ENCODE results near the gene SLC2A6. TPM values are rescaled to one million over a fixed set of nuclear protein-coding genes. Genes with fewer than 3 reads are reported as not detected.

The SLC2A6 gene
- total and polyA plus RNA-seq, 8 donors = 1.9 to 22.4 (median 2.9) TPM

- peaks cover 0 to 8% of the 10 kb centered on the region in 2 donors for H3K4me1 ChIP-seq
- H3K4me3 ChIP-seq = no peak overlapping the region
- H3K9me3 ChIP-seq = no peaks in the 10 kb centered on the region
- H3K27me3 ChIP-seq = peaks cover 0 to 13% of the 10 kb centered on the region in 2 donors
- no peaks in the 10 kb centered on the region for H3K36me3 ChIP-seq
- no peak overlapping the region for H3K27ac ChIP-seq
- peak in 2 of 4 donors; percentile 43 to 59 for DNase-seq
- no peak for ATAC-seq
- intact Hi-C loops (cut with DNase I) = no loop called here
- no peak for TF ChIP-seq CTCF (IDR thresholded peaks at IDR 0.05)
Measured at GRCh38 chr9:133492061-133493021, 13.4 kb upstream of the SLC2A6 start.

GRCh38 chr9:133491656-133491925 lies 12.7 kb upstream of the SLC2A6 start:
- ATAC-seq (no peak), DNase-seq (peak in 1 of 4 donors; percentile 25)
- TF ChIP-seq CTCF (IDR thresholded peaks at IDR 0.05) = no peak
- Histone ChIP-seq H3K9me3 (no peaks in the 10 kb centered on the region), H3K36me3 (no peaks in the 10 kb centered on the region), H3K27me3 (peaks cover 0 to 6% of the 10 kb centered on the region in 2 donors), H3K4me1 (peaks cover 0 to 6% of the 10 kb centered on the region in 2 donors), H3K4me3 (no peak overlapping the region), H3K27ac (no peak overlapping the region)
- intact Hi-C loops (cut with DNase I) = no loop called here

- DNase-seq = peak in 1 of 4 donors; percentile 74
- no peak overlapping the region for H3K27ac ChIP-seq
Measured at GRCh38 chr9:133490865-133491655, 12.2 kb upstream of the SLC2A6 start.

GRCh38 chr9:133490201-133490681 lies 11.3 kb upstream of the SLC2A6 start:
- Histone ChIP-seq H3K9me3 (no peaks in the 10 kb centered on the region), H3K36me3 (no peaks in the 10 kb centered on the region), H3K4me1 (peaks cover 0 to 13% of the 10 kb centered on the region in 2 donors), H3K27ac (no peak overlapping the region), H3K27me3 (peaks cover 0 to 5% of the 10 kb centered on the region in 2 donors), H3K4me3 (no peak overlapping the region)
- TF ChIP-seq CTCF (IDR thresholded peaks at IDR 0.05) = no peak
- intact Hi-C loops (cut with DNase I) = no loop called here
- ATAC-seq (no peak), DNase-seq (no peak)

More at GRCh38 chr9:133490865-133491655, 12.2 kb upstream of the SLC2A6 start:
- peaks cover 0 to 5% of the 10 kb centered on the region in 2 donors for H3K27me3 ChIP-seq
- H3K4me1 ChIP-seq = peaks cover 0 to 8% of the 10 kb centered on the region in 2 donors
- intact Hi-C loops (cut with DNase I) = no loop called here
- H3K9me3 ChIP-seq = no peaks in the 10 kb centered on the region
- no peak for ATAC-seq
- no peaks in the 10 kb centered on the region for H3K36me3 ChIP-seq
- TF ChIP-seq CTCF (IDR thresholded peaks at IDR 0.05) = no peak
- H3K4me3 ChIP-seq = no peak overlapping the region
